ENCODE results near the gene GIPC3.
A peak's percentile ranks its signal among the peaks of the same experiment; 100 is the strongest.
"Not testable (repeated sequence)": the region's sequence is repeated elsewhere in the genome, so short reads cannot be mapped to it uniquely, and the experiment has no call there.

GIPC3 gene

DNA sequence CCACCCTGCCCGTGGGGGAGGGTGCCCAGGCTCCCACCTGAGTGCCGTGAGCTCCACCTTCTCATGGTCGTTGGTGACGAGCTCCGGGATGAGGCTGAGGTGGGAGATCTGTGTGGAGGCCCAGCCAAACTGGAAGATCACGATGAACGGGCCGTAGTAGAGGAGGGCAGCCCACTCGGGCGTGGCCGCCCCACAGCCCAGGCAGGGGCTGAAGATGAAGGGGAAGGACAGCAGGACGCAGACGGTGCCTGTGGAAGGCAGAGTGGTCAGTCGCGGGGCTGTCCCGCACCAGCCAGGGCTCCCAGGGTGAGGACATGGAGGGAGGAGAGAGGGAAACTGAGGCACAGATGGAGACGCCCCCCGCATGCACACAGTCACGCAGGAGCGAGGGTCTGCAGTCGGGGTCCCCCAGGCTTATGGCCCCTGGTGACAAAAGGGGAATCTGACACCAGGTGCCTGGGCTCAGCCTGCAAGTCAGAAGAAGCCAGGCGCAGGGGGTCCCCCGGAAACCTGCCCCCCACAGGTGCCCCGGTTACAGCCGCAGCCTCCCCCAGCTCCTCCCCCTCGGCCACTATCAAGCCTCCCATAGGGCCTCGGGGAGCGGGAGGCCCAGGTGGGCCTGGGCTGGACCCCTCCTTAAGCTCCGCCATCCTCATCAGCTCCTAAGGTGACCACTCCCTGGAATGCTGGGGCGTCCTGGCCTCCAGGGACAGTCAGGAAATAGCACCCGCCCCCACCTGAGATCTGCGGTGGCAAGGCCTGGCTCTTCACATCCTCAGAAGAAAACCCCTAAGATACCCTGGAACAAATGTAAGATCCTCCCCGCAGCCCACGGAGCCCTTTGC, 34.1 kb upstream of the GIPC3 start:
- DNase-seq (ENCODE audit: low read depth in 2 of 2), result no peak

GRCh38 chr19:3551792-3552095, 33.5 kb upstream of the GIPC3 start:
- DNase-seq (ENCODE audit: low read depth in 2 of 2), result no peak

GRCh38 chr19:3554254-3555083, 30.8 kb upstream of the GIPC3 start:
- no peak for DNase-seq (ENCODE audit: low read depth in 2 of 2)

DNA sequence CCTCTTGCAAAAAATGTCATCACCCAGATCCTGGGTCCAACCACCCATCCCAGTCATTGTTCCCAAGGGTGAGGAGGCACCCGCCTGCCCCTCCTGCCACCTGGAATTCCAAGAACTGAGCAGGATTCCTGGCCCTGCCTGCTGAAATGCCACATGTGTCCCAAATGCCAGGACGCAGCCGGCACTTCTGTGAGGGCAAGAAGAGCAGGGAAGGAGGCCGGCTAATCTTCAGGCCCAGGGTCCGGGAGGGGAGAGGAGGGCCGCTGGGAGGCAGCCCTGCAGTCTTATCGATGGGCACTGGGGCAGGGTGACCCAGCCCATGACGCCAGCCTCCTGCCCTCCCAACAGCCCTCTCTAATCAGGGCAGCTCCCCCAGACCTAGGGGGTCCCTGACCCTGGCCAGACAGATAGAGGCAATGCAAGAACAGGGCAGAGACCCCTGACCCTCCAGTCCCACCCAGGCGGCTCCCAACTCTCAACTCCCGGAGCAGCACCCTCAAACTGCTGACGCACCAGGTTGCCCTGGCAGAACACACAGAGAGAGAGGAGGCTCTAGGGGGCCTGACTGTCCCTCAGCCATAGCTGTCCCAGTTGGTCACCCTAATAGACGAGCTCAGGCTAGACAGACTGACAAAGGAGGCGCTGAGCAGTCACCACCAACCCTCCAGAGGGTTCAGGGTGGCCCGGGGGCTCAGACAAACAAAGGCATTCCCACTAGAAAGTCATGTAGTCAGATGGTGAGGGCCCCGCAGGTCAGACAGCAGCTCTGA, 29.4 kb upstream of the GIPC3 start:
- DNase-seq (ENCODE audit: low read depth in 2 of 2), result no peak

GRCh38 chr19:3556423-3556977, 28.8 kb upstream of the GIPC3 start:
- no peak for DNase-seq (ENCODE audit: low read depth in 2 of 2)

DNA sequence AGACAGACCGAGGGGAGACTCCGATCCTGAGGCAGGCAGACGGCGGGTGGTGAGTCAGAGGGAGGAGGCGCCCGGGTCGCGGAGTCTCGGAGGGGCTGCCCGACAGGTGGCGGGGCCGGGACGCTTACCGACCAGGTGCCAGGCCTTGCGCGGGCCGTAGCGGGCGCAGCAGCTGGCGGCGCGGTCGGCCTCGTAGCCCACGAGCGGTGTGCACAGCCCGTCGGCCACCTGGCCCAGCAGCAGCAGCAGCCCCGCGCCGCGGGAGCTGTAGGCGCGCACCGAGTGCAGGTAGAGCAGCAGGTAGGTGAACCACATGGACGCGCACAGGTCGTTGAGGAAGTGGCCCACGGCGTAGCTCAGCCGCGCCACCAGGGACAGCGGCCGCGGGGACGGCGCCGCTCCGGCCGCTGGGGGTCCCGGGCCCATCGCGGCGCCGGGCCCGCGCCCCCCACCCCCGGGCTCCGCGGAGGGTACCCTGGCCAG, 28.3 kb upstream of the GIPC3 start:
- DNase-seq (ENCODE audit: low read depth in 2 of 2), result peak in 1 of 2 donors; percentile 50

- DNase-seq (ENCODE audit: low read depth in 2 of 2), result peak; percentile 85 to 89
These were observed 27.6 kb upstream of the GIPC3 start, which contains the start of gene MFSD12 for GRCh38 chr19:3557461-3558248. MFSD12 (minus strand) TSS chr19:3557586; CDS start chr19:3557403, 183 bp downstream.

DNA sequence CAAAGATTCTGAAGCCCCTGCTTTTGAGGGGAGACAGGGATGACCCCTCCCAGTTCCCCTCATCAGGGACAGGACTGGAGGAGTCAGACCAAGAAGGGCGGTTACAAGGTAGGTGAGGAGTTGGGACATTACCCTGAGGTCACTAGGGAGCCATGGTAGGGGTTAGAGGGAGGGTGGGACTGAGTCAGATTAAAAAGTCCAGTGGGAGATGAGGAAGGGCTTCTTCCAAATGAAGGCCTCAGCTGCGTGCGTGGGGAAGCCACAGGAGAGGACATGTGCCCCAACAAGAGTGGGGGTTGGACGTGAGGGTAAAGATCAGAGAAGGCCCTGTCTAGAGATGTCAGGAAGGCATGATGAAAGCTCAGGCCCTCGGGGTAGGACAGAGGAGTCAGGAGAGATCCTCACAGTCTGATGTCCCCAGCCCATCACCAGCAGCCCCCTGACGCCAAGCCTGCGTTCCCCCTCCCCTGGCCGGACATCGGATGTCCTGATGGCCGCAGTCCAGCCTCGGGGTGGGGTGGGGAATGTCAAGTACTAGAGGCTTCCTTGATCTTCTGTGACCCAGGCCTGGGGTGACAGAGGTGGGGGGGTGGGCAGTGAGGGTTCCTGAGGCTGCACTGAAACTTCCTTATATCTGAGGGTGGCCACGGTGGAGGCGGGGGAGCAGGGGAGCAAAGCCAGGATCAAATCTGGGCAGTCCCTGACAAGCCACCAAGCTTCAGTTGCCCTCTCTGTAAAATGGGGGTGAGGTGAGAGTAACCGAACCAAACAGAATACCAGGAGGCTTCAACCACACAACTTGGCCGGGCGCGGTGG, 21.4 kb upstream of the GIPC3 start:
- DNase-seq (ENCODE audit: low read depth in 2 of 2), result no peak

- no peak for DNase-seq (ENCODE audit: low read depth in 2 of 2)
These were observed 20.1 kb upstream of the GIPC3 start for GRCh38 chr19:3565139-3565538.

- not testable (repeated sequence) for DNase-seq (ENCODE audit: low read depth in 2 of 2)
These were observed 15.2 kb upstream of the GIPC3 start for GRCh38 chr19:3570042-3570441.

DNA sequence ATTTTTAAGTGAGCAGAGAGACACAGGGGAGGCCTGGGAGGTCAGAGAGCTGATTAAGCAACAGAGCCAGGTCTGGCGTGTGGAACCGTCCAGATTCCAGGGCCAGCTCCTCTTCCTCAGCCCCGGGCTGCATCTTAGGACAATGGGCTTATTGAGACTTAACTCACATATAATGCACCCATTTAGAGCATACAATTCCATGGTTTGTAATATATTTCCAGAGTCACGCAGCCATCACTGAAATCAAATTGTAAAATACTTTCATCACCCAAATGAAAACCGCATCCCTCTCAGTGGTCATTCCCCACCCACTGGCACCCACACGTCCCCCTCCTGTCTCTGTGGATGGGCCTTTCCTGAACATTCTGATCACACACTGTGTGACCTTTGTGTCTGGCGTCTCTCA, 14.7 kb upstream of the GIPC3 start:
- DNase-seq (ENCODE audit: low read depth in 2 of 2), result no peak

DNA sequence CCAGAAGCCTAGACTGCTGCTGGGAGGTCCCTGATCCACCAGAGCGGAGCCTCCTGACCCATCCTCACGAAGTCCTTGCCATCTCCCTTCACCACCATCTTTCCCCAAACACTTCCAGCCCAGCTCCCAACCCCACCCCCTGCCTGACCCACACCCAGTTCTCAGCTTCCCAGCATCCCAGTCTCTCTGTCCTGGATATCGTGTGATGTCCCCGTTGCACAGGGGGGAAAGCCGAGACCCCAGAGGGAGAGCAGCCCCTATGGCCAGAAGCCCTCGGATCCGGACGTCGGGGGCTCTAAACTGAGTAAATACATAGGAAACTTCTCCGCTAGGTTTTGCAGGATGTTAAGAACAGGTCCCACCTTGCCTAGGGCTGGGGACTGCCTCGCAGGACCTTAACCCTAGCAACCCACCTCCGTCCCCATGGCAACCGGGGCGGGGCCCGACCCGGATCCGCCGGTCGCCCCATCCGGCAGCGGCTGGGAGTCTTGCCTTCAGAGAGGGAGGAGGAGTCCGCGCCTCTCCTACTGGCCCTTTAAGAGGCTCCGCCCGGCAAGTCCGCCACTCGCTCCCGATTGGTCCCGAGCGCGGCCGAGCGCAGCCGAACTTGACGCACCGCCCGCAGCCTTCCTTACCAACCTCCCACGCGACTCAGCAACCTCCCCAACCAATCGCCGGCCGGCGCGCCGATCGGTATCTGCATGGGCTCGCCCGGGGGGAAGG, 13.0 kb upstream of the GIPC3 start:
- peak; percentile 96 to 98 for DNase-seq (ENCODE audit: low read depth in 2 of 2)

DNA sequence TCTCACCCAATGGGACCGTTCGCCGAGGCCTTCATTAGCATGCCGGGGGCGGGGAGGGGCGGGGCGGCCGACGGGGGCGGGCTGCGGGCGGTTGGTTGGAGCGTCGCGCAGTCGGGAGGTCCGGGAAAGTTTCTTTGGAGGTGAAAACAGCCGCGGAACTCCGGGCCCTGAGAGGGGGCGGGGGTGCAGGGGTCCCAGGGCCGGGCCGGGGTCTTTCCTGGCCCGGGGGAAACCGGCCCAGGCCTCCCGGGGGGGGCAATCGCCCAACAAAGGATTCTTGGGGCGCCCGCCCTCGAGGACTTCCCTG, 12.5 kb upstream of the GIPC3 start, which contains the start of gene HMG20B:
Gene HMG20B (plus strand): TSS at position 90 of the 307 bp plus-strand sequence. CDS start 366 bp downstream, outside the sequence.
- DNase-seq (ENCODE audit: low read depth in 2 of 2), result no peak

DNA sequence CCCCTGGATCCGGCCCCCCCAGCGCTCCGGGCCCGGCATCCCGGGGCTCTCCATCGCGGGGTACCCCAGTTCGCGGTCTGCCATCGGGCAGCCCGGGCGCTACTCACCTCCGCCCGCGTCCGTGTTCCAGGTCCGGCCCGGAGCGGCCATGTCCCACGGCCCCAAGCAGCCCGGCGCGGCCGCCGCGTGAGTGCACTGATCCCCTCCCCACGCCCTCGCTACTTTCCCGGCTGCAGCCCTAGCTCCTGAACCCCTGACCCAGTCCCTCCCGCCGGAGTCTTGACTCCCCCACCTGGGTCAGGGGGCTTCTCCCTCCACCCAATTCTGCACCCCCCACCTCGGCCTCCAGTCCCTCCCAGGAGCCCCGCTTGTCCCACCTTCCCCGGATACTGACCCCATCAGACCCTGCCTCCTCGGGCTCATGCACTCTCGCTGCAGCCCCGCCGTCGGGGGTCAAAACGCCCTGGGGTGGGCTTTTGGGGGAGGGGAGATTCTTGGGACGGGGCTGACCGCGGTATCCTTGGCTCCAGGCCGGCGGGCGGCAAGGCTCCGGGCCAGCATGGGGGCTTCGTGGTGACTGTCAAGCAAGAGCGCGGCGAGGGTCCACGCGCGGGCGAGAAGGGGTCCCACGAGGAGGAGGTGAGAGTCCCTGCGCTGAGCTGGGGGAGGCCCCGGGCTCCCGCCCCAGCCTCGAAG, 12.0 kb upstream of the GIPC3 start:
- no peak for DNase-seq (ENCODE audit: low read depth in 2 of 2)

- peak in 1 of 2 donors; percentile 72 for DNase-seq (ENCODE audit: low read depth in 2 of 2)
These were observed 11.2 kb upstream of the GIPC3 start for GRCh38 chr19:3573858-3574637.

GRCh38 chr19:3575260-3575741, 10.0 kb upstream of the GIPC3 start:
- no peak for DNase-seq (ENCODE audit: low read depth in 2 of 2)

DNA sequence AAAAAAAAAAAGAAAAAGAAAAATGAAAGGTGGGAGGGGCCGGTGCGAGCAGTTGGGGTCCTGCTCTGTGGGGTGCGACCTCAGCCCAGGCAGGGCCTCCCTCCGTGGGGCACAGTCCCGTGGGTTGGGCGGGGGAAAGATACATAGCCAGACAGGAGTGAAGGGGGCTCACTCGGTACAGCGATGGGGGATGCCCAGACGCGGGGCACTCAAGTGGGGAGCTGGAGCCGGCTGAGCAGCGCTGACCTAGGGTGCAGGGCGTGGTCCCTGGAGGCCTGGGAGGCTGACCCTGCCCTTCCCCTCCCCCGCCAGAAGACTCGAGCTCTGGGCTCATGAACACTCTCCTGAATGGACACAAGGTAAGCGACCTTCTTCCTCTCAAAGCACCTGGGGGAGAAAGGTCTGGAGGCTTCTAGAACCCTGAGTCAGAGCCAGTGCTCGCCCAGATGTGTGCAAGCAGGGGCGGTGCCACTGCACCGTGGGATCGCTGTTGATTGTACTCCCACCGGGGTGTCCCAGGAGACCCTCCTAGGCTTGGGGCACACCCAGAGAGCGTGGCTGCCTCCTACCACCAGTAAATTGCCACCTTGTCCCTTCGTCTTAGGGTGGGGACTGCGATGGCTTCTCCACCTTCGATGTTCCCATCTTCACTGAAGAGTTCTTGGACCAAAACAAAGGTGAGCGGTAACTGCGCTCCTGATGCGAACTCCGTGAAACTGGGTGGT, 9.2 kb upstream of the GIPC3 start:
- no peak for DNase-seq (ENCODE audit: low read depth in 2 of 2)
